ENCODE measurements around the gene MYMX. TPM values are rescaled to one million over a fixed set of nuclear protein-coding genes. Genes with fewer than 3 reads are reported as not detected.
A peak's percentile ranks its signal among the peaks of the same experiment; 100 is the strongest.

Gene MYMX
- total and polyA plus RNA-seq, 4 donors, result 0.14 TPM; not detected in 3

DNA sequence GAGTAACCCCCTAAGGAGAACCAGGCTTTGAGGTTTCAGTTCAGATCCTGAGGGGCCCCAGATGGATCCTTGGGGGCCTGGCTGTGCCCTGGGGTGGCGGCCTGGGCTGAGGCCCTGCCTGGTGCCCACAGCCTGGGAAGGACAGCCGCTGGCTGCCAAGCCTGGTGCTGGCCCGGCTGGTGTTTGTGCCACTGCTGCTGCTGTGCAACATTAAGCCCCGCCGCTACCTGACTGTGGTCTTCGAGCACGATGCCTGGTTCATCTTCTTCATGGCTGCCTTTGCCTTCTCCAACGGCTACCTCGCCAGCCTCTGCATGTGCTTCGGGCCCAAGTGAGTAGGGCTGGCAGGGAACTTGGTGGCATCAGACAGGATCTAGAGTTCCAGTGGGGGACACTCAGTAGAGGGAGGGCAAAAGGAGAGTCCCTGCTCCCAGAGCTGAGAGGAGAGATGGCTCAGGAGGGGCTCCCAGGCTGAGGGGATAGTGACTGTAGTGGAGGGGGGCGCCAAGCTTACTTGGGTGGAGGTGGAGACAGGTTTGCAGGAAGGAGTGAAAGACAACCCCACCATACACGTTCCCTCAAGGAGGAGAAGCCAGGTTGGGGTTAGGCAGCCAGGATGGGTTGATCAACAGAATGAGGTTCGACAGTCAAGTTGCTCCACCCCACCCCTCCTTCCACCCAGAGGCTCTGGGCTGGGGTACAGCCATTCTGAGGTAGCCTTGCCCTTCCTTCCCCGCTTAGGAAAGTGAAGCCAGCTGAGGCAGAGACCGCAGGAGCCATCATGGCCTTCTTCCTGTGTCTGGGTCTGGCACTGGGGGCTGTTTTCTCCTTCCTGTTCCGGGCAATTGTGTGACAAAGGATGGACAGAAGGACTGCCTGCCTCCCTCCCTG lies 16.2 kb downstream of the MYMX start:
- Histone ChIP-seq H3K27ac (ENCODE audit: low read depth in 1 of 2, low read length in 2 of 2) (peak overlapping the region; percentile 97 to 99), H3K36me3 (ENCODE audit: control insufficient read depth in 4 of 4, insufficient read depth in 3 of 4, low read depth in 1 of 4, low read length in 3 of 4) (peaks cover 0 to 4% (median 2%) of the 10 kb centered on the region in 4 donors), H3K4me1 (ENCODE audit: control insufficient read depth in 4 of 4, insufficient read depth in 4 of 4, low read length in 3 of 4) (peaks cover 30 to 81% (median 67%) of the 10 kb centered on the region in 4 donors), H3K9me3 (ENCODE audit: control insufficient read depth in 4 of 4, low read length in 3 of 4) (no peaks in the 10 kb centered on the region), H3K9ac (ENCODE audit: low read depth in 1 of 2, low read length in 2 of 2) (no peak overlapping the region), H3K4me3 (ENCODE audit: low read depth in 1 of 3, low read length in 3 of 3) (no peak overlapping the region), H3K27me3 (ENCODE audit: control insufficient read depth in 4 of 4, insufficient read depth in 4 of 4, low read length in 3 of 4) (no peaks in the 10 kb centered on the region)
- TF ChIP-seq RXRA (IDR thresholded peaks at IDR 0.05) (no peak), CTCF (IDR thresholded peaks at IDR 0.05; ENCODE audit: low read depth, low read length, missing input control) (no peak), FOXA1 (IDR thresholded peaks at IDR 0.05) (no peak)
- no peak for DNase-seq (ENCODE audit: low spot score)
- 84% methylated on average over 16 of the region's 16 CpGs for WGBS

DNA sequence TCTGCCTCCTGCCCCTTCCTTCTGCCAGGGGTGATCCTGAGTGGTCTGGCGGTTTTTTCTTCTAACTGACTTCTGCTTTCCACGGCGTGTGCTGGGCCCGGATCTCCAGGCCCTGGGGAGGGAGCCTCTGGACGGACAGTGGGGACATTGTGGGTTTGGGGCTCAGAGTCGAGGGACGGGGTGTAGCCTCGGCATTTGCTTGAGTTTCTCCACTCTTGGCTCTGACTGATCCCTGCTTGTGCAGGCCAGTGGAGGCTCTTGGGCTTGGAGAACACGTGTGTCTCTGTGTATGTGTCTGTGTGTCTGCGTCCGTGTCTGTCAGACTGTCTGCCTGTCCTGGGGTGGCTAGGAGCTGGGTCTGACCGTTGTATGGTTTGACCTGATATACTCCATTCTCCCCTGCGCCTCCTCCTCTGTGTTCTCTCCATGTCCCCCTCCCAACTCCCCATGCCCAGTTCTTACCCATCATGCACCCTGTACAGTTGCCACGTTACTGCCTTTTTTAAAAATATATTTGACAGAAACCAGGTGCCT lies 16.9 kb downstream of the MYMX start:
- Histone ChIP-seq H3K9me3 (ENCODE audit: control insufficient read depth in 4 of 4, low read length in 3 of 4) (no peaks in the 10 kb centered on the region), H3K4me1 (ENCODE audit: control insufficient read depth in 4 of 4, insufficient read depth in 4 of 4, low read length in 3 of 4) (peaks cover 26 to 74% (median 61%) of the 10 kb centered on the region in 4 donors), H3K36me3 (ENCODE audit: control insufficient read depth in 4 of 4, insufficient read depth in 3 of 4, low read depth in 1 of 4, low read length in 3 of 4) (peaks cover 0 to 4% (median 2%) of the 10 kb centered on the region in 4 donors), H3K27ac (ENCODE audit: low read depth in 1 of 2, low read length in 2 of 2) (peak overlapping the region; percentile 97 to 99), H3K4me3 (ENCODE audit: low read depth in 1 of 3, low read length in 3 of 3) (no peak overlapping the region), H3K9ac (ENCODE audit: low read depth in 1 of 2, low read length in 2 of 2) (peak overlapping the region in 1 of 2 donors; percentile 60), H3K27me3 (ENCODE audit: control insufficient read depth in 4 of 4, insufficient read depth in 4 of 4, low read length in 3 of 4) (no peaks in the 10 kb centered on the region)
- 55% methylated on average over 14 of the region's 14 CpGs for WGBS
- TF ChIP-seq ZBTB33 (IDR thresholded peaks at IDR 0.05) (no peak), HNF4A (conservative IDR thresholded peaks at IDR 0.05) (no peak), RXRA (IDR thresholded peaks at IDR 0.05) (no peak), HNF4G (IDR thresholded peaks at IDR 0.05) (no peak), FOXA1 (IDR thresholded peaks at IDR 0.05) (no peak), TAF1 (conservative IDR thresholded peaks at IDR 0.05) (no peak), GABPA (IDR thresholded peaks at IDR 0.05 in 1 of 2, conservative IDR thresholded peaks at IDR 0.05 in 1 of 2) (no peak), JUND (IDR thresholded peaks at IDR 0.05) (no peak)
- DNase-seq (ENCODE audit: low spot score), result no peak

- 25% methylated on average over 5 of the region's 5 CpGs for WGBS
- DNase-seq (ENCODE audit: low spot score), result peak; percentile 61
- Histone ChIP-seq H3K4me1 (ENCODE audit: control insufficient read depth in 4 of 4, insufficient read depth in 4 of 4, low read length in 3 of 4) (peaks cover 22 to 67% (median 53%) of the 10 kb centered on the region in 4 donors), H3K36me3 (ENCODE audit: control insufficient read depth in 4 of 4, insufficient read depth in 3 of 4, low read depth in 1 of 4, low read length in 3 of 4) (peaks cover 0 to 4% (median 2%) of the 10 kb centered on the region in 4 donors), H3K4me3 (ENCODE audit: low read depth in 1 of 3, low read length in 3 of 3) (no peak overlapping the region), H3K27ac (ENCODE audit: low read depth in 1 of 2, low read length in 2 of 2) (peak overlapping the region; percentile 97 to 99), H3K27me3 (ENCODE audit: control insufficient read depth in 4 of 4, insufficient read depth in 4 of 4, low read length in 3 of 4) (no peaks in the 10 kb centered on the region), H3K9ac (ENCODE audit: low read depth in 1 of 2, low read length in 2 of 2) (peak overlapping the region; percentile 34 to 60), H3K9me3 (ENCODE audit: control insufficient read depth in 4 of 4, low read length in 3 of 4) (no peaks in the 10 kb centered on the region)
- TF ChIP-seq FOXA2 (IDR thresholded peaks at IDR 0.05), result no peak
- peak; percentile 50 for TF ChIP-seq SP1 (IDR thresholded peaks at IDR 0.05)
- TF ChIP-seq HNF4G (IDR thresholded peaks at IDR 0.05), result no peak
- TF ChIP-seq YY1 (IDR thresholded peaks at IDR 0.05), result no peak
- TF ChIP-seq, protein P1, sequence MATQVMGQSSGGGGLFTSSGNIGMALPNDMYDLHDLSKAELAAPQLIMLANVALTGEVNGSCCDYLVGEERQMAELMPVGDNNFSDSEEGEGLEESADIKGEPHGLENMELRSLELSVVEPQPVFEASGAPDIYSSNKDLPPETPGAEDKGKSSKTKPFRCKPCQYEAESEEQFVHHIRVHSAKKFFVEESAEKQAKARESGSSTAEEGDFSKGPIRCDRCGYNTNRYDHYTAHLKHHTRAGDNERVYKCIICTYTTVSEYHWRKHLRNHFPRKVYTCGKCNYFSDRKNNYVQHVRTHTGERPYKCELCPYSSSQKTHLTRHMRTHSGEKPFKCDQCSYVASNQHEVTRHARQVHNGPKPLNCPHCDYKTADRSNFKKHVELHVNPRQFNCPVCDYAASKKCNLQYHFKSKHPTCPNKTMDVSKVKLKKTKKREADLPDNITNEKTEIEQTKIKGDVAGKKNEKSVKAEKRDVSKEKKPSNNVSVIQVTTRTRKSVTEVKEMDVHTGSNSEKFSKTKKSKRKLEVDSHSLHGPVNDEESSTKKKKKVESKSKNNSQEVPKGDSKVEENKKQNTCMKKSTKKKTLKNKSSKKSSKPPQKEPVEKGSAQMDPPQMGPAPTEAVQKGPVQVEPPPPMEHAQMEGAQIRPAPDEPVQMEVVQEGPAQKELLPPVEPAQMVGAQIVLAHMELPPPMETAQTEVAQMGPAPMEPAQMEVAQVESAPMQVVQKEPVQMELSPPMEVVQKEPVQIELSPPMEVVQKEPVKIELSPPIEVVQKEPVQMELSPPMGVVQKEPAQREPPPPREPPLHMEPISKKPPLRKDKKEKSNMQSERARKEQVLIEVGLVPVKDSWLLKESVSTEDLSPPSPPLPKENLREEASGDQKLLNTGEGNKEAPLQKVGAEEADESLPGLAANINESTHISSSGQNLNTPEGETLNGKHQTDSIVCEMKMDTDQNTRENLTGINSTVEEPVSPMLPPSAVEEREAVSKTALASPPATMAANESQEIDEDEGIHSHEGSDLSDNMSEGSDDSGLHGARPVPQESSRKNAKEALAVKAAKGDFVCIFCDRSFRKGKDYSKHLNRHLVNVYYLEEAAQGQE (IDR thresholded peaks at IDR 0.05), result peak; percentile 51
- peak; percentile 75 to 80 for TF ChIP-seq HNF4A (conservative IDR thresholded peaks at IDR 0.05)
- no peak for TF ChIP-seq NR2F2 (IDR thresholded peaks at IDR 0.05)
- TF ChIP-seq FOXA1 (IDR thresholded peaks at IDR 0.05), result no peak
- TF ChIP-seq GABPA (IDR thresholded peaks at IDR 0.05 in 1 of 2, conservative IDR thresholded peaks at IDR 0.05 in 1 of 2), result no peak
- TF ChIP-seq TAF1 (conservative IDR thresholded peaks at IDR 0.05), result no peak
- no peak for TF ChIP-seq MAX (IDR thresholded peaks at IDR 0.05)
Observed at GRCh38 chr6:44234101-44235025, 17.6 kb downstream of the MYMX start.

All from liver (tissue), 9 donors.